CD4-positive, CD25-positive, alpha-beta regulatory T cell (primary cell): Measurements from ENCODE around the gene NDUFAB1. TPM values are rescaled to one million over a fixed set of nuclear protein-coding genes. Genes with fewer than 3 reads are reported as not detected.

Experiments used
- ATAC-seq, 2 donors: fragments of 150-1000 bp; cut with Tn5 transposase; one replicate each; pipeline ENCODE4 v1.10.0; 2021; ENCODE audit warnings: low read depth in 2 of 2, moderate number of reproducible peaks in 2 of 2, moderate library complexity in 1 of 2
- DNase-seq, 3 donors: peaks; one replicate each; pipeline versions ENCODE4 v3.0.0 to v3.0.0-alpha.2; 2012 to 2022; ENCODE audit warnings: mixed read lengths in 1 of 3
- H3K27ac ChIP-seq: one replicate; pipeline ENCODE4 v1.7.0; 2013; ENCODE audit warnings: mild to moderate bottlenecking, low read length; ENCODE audit not compliant: insufficient read depth, poor library complexity, severe bottlenecking
- H3K27me3 ChIP-seq: one replicate; pipeline ENCODE4 v1.7.0; 2013; ENCODE audit warnings: low read length; ENCODE audit not compliant: control insufficient read depth, insufficient read depth
- H3K36me3 ChIP-seq: one replicate; pipeline ENCODE4 v1.7.0; 2013; ENCODE audit warnings: mild to moderate bottlenecking, low read length, moderate library complexity; ENCODE audit not compliant: control insufficient read depth, insufficient read depth
- H3K4me1 ChIP-seq: 2 replicates; pipeline ENCODE4 v1.7.0; 2013; ENCODE audit warnings: mild to moderate bottlenecking, low read length; ENCODE audit not compliant: insufficient read depth, control insufficient read depth, poor library complexity, severe bottlenecking
- H3K4me3 ChIP-seq: one replicate; pipeline ENCODE4 v1.7.0; 2013; ENCODE audit warnings: low read depth, mild to moderate bottlenecking, low read length, moderate library complexity
- H3K9me3 ChIP-seq, 2 experiments: 1 replicate in 1 of 2; 2 replicates in 1 of 2; pipeline ENCODE4 v1.7.0; 2013; ENCODE audit warnings: low read length in 2 of 2, mild to moderate bottlenecking in 1 of 2, moderate library complexity in 1 of 2; ENCODE audit not compliant: control insufficient read depth in 2 of 2
- H3K27ac Mint-ChIP-seq, 3 donors: one replicate each; pipeline ENCODE4 v1.8.0; 2020 to 2022; ENCODE audit warnings: mild to moderate bottlenecking in 3 of 3, mixed read lengths in 3 of 3, moderate library complexity in 2 of 3
- H3K27me3 Mint-ChIP-seq: one replicate; pipeline ENCODE4 v1.8.0; 2022; ENCODE audit warnings: mild to moderate bottlenecking, mixed read lengths
- H3K36me3 Mint-ChIP-seq: one replicate; pipeline ENCODE4 v1.8.0; 2020; ENCODE audit warnings: mixed read lengths
- H3K4me1 Mint-ChIP-seq, 4 donors: one replicate each; pipeline ENCODE4 v1.8.0; 2020 to 2022; ENCODE audit warnings: mixed read lengths in 4 of 4, mild to moderate bottlenecking in 1 of 4
- H3K4me3 Mint-ChIP-seq, 4 donors: one replicate each; pipeline ENCODE4 v1.8.0; 2020 to 2022; ENCODE audit warnings: mild to moderate bottlenecking in 4 of 4, mixed read lengths in 4 of 4, moderate library complexity in 3 of 4
- H3K9me3 Mint-ChIP-seq, 7 donors: one replicate each; pipeline ENCODE4 v1.8.0; 2020 to 2022; ENCODE audit warnings: mixed read lengths in 7 of 7, mild to moderate bottlenecking in 3 of 7, moderate library complexity in 2 of 7
- polyA plus RNA-seq, 4 donors: library from polyadenylated mRNA; unstranded; fragments of 300-500 nt; fragmentation: Illumina TruSeq; gene quantifications; one replicate each; pipeline ENCODE4 v1.2.3, GENCODE V29; 2021
- total RNA-seq: library from RNA; stranded (reverse); gene quantifications from one replicate; pipeline ENCODE4 v1.2.3, GENCODE V29; 2022

NDUFAB1 gene
- total and polyA plus RNA-seq, 5 donors from 2014 or later, result 27.8 to 233 (median 212) TPM

DNA sequence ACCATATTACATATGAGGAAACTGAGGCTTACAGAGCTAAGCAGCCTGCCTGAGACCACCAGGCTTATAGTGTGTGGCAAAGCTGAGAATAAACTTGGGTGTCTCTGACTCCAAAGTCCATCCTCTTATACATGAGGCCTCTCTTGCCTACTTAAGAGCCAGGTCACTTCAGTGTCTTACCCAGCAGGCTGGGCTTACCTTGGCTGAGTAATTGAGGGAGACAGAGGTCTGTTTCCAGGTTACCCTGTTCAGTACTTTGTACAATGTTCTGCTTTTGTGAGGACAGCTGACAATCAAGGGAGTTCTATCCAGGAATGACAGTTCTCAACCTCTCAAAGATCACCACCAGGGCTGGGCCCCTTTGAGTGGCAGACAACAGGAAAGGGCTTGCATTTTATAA, 14.4 kb downstream of the NDUFAB1 start:
- Histone ChIP-seq H3K27ac (no peak overlapping the region), H3K4me1 (no peaks in the 10 kb centered on the region), H3K9me3 (no peaks in the 10 kb centered on the region), H3K27me3 (no peaks in the 10 kb centered on the region), H3K36me3 (peaks cover 44% of the 10 kb centered on the region), H3K4me3 (no peak overlapping the region)
- Mint-ChIP-seq H3K36me3 (peaks cover 24% of the 10 kb centered on the region), H3K9me3 (peaks cover 0 to 1% (median 0%) of the 10 kb centered on the region in 7 donors), H3K27me3 (no peaks in the 10 kb centered on the region), H3K4me3 (no peak overlapping the region), H3K4me1 (no peaks in the 10 kb centered on the region), H3K27ac (no peak overlapping the region)
- ATAC-seq (no peak), DNase-seq (no peak)

DNA sequence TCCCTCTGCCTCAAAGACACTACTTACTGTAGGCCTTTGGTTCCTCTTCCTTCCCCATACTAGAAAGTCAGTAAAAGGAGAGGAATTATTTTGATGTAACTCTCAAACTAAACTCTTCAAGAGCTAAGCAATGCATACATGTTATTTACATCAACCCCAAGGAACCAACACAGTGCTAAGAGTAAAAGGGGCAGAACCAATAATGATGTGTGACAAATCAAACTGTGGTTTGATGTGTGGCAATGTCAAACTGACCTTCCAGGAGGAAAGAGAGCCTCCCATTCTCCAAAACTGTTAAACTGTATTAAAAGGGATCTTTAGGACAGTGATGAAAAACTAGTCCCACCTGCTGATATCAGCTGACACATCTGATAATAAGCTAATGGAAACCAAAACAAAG, 15.7 kb downstream of the NDUFAB1 start:
- Histone ChIP-seq H3K27ac (no peak overlapping the region), H3K4me3 (no peak overlapping the region), H3K4me1 (no peaks in the 10 kb centered on the region), H3K36me3 (peaks cover 35% of the 10 kb centered on the region), H3K27me3 (no peaks in the 10 kb centered on the region), H3K9me3 (no peaks in the 10 kb centered on the region)
- Mint-ChIP-seq H3K4me3 (no peak overlapping the region), H3K4me1 (no peaks in the 10 kb centered on the region), H3K27ac (no peak overlapping the region), H3K36me3 (peaks cover 27% of the 10 kb centered on the region), H3K27me3 (no peaks in the 10 kb centered on the region), H3K9me3 (peaks cover 0 to 1% (median 0%) of the 10 kb centered on the region in 7 donors)
- no peak for ATAC-seq
- no peak for DNase-seq

DNA sequence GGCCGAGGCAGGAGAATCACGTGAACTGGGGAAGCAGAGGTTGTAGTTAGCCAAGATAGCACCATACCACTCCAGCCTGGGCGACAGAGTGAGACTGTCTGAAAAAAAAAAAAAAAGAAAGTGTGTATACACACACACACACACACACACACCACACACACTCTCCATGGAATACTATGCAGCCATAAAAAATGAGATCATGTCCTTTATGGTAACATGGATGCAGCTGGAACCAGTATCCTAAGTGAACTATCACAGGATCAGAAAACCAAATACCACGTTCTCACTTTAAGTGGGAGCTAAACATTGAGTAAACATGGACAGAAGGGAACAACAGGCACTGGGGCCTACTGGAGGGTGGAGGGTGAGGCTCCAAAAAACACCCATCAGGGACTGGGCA, 16.7 kb downstream of the NDUFAB1 start:
- Histone ChIP-seq H3K36me3 (peaks cover 28% of the 10 kb centered on the region), H3K4me1 (no peaks in the 10 kb centered on the region), H3K4me3 (no peak overlapping the region), H3K27ac (no peak overlapping the region), H3K9me3 (no peaks in the 10 kb centered on the region), H3K27me3 (no peaks in the 10 kb centered on the region)
- no peak for ATAC-seq
- H3K4me3 Mint-ChIP-seq, result no peak overlapping the region
- H3K4me1 Mint-ChIP-seq, result no peaks in the 10 kb centered on the region
- H3K9me3 Mint-ChIP-seq, result peaks cover 0 to 1% (median 0%) of the 10 kb centered on the region in 7 donors
- H3K27ac Mint-ChIP-seq, result no peak overlapping the region
- DNase-seq, result no peak
- peaks cover 27% of the 10 kb centered on the region for H3K36me3 Mint-ChIP-seq
- H3K27me3 Mint-ChIP-seq, result no peaks in the 10 kb centered on the region

DNA sequence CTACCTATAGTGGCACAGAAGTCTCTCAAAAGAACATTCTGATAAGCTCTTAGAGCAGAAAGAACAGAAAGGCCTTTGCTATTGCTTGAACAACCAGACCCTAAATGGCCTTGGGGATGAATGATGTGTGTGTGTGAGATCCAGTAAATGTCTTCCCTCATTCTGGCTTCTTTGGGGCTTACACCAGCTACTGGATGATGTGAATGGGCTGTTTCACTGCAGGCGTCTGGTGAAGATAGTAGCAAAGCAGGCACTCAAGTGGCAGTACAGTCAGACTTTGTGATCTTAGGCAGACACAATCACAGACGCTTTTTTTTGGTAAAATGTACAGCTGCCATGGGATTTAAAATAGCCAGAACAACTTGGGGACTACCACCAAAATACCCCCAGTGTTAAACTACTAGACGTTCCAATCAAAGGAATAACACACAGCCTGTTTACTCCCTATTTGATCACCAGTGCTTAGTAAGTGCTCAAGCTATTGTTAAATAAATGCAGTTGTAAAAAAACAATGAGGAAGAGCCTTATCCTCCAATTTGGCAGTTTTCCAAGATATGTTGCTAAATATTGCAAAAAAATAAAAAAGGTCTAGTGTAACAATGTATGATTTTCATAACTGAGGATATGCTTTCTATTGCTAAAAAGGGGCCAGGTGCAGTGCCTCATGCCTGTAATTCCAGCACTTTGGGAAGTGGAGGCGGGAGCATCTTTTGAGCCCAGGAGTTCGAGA, 17.9 kb downstream of the NDUFAB1 start:
- no peaks in the 10 kb centered on the region for H3K27me3 Mint-ChIP-seq
- H3K9me3 ChIP-seq, result no peaks in the 10 kb centered on the region
- H3K36me3 Mint-ChIP-seq, result peaks cover 25% of the 10 kb centered on the region
- H3K27me3 ChIP-seq, result no peaks in the 10 kb centered on the region
- DNase-seq, result no peak
- H3K4me1 ChIP-seq, result no peaks in the 10 kb centered on the region
- peaks cover 0 to 4% (median 0%) of the 10 kb centered on the region in 4 donors for H3K4me1 Mint-ChIP-seq
- H3K27ac ChIP-seq, result no peak overlapping the region
- peaks cover 0 to 1% (median 0%) of the 10 kb centered on the region in 7 donors for H3K9me3 Mint-ChIP-seq
- no peak overlapping the region for H3K4me3 Mint-ChIP-seq
- H3K27ac Mint-ChIP-seq, result no peak overlapping the region
- H3K36me3 ChIP-seq, result peaks cover 32% of the 10 kb centered on the region
- no peak overlapping the region for H3K4me3 ChIP-seq
- no peak for ATAC-seq

DNA sequence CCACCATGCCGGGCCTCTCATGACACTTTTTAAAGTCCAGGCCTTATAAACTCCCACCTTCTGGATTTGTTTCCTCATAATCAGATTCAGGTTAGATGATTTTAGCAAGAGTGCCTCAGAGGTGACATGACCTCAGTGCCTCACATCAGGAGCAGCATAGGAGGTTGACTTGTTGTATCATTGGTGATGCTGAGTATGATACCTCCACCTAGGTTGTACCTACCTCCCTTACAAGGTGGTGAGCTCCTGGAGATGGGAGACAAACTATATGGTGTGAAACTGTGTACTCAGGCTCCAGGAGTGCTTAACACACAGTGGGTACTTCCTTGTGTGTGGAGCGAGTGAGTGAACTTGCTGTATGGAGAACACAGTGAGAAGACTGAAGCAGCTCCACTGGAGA, 18.6 kb downstream of the NDUFAB1 start:
- Histone ChIP-seq H3K27me3 (no peaks in the 10 kb centered on the region), H3K4me3 (no peak overlapping the region), H3K36me3 (peaks cover 40% of the 10 kb centered on the region), H3K4me1 (no peaks in the 10 kb centered on the region), H3K9me3 (no peaks in the 10 kb centered on the region), H3K27ac (no peak overlapping the region)
- peaks cover 0 to 4% (median 0%) of the 10 kb centered on the region in 4 donors for H3K4me1 Mint-ChIP-seq
- DNase-seq (no peak), ATAC-seq (no peak)
- no peak overlapping the region for H3K27ac Mint-ChIP-seq
- peaks cover 0 to 1% (median 0%) of the 10 kb centered on the region in 7 donors for H3K9me3 Mint-ChIP-seq
- no peak overlapping the region for H3K4me3 Mint-ChIP-seq
- peaks cover 25% of the 10 kb centered on the region for H3K36me3 Mint-ChIP-seq
- no peaks in the 10 kb centered on the region for H3K27me3 Mint-ChIP-seq

DNA sequence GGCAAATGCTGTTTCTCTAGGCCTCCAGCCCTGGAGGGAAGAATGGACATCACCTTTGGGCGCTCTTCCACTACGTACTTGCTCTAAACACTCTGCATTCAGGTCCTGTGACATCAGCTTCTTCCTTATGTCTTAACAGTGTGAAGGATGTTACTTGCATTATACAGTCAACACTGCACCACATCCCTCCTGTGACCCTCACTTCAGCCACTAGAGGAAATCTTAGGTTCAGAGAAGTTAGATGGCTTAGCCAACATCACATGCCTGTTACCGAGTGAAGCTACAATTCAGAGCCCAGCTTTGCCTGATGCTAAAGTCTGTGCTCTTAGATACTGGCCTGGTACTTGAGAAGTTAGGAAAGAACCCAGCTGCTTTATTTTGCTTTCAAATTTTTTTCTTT, 20.3 kb downstream of the NDUFAB1 start:
- no peaks in the 10 kb centered on the region for H3K27me3 Mint-ChIP-seq
- peaks cover 23% of the 10 kb centered on the region for H3K36me3 Mint-ChIP-seq
- H3K27ac Mint-ChIP-seq, result peak overlapping the region in 1 of 3 donors; percentile 76
- no peaks in the 10 kb centered on the region for H3K27me3 ChIP-seq
- ATAC-seq, result no peak
- peaks cover 0 to 4% (median 2%) of the 10 kb centered on the region in 4 donors for H3K4me1 Mint-ChIP-seq
- DNase-seq, result peak in 1 of 3 donors; percentile 7
- H3K4me3 Mint-ChIP-seq, result no peak overlapping the region
- peaks cover 46% of the 10 kb centered on the region for H3K36me3 ChIP-seq
- no peak overlapping the region for H3K27ac ChIP-seq
- no peaks in the 10 kb centered on the region for H3K9me3 ChIP-seq
- H3K4me1 ChIP-seq, result no peaks in the 10 kb centered on the region
- no peak overlapping the region for H3K4me3 ChIP-seq
- peaks cover 0 to 1% (median 0%) of the 10 kb centered on the region in 7 donors for H3K9me3 Mint-ChIP-seq

DNA sequence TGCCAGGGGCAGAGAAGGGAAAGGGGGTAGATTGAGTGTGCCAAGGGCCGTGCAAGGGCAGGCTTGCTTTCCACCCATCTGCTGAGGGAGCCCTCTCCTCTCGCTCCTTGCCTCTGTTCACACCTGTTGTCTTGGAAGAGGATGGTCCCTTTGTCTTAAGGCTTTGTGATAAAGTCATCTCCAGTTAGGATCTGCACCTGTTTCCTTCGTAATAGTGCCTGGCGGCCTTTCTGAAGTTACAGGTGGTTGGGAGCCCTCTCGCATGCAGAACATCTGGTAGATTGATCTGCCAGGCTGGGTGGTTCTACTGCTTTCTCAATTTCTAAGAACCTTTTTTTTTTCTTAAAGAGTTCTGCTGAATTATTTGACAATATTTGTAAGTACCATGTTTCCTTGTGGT, 22.3 kb downstream of the NDUFAB1 start:
- H3K4me1 ChIP-seq, result no peaks in the 10 kb centered on the region
- Mint-ChIP-seq H3K36me3 (peaks cover 22% of the 10 kb centered on the region), H3K27me3 (no peaks in the 10 kb centered on the region), H3K4me1 (peaks cover 0 to 4% (median 2%) of the 10 kb centered on the region in 4 donors), H3K4me3 (no peak overlapping the region), H3K9me3 (no peaks in the 10 kb centered on the region), H3K27ac (peak overlapping the region in 1 of 3 donors; percentile 7)
- no peaks in the 10 kb centered on the region for H3K27me3 ChIP-seq
- ATAC-seq, result no peak
- no peak overlapping the region for H3K27ac ChIP-seq
- H3K9me3 ChIP-seq, result no peaks in the 10 kb centered on the region
- peaks cover 53% of the 10 kb centered on the region for H3K36me3 ChIP-seq
- H3K4me3 ChIP-seq, result no peak overlapping the region
- DNase-seq, result no peak

DNA sequence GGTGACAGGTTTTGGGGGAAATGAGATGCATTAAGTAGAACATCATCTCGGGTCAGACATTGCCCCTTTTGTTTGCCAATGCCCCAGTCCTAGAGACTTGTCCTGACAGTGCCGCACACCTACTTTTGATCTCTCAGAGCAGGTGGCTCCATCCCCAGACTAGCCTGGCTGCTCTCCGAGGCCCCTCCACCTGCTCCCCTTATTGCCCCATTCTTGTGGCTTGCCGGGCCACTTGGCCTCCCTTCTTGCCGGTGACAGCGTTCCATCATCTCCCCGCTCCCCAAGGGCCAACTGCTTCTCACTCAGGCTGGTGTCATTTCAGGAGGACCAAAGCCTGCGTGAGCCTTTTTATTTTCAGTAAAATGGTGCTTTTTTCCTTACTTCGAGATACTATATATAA, 23.7 kb downstream of the NDUFAB1 start:
- no peaks in the 10 kb centered on the region for H3K27me3 ChIP-seq
- H3K27me3 Mint-ChIP-seq, result no peaks in the 10 kb centered on the region
- H3K36me3 Mint-ChIP-seq, result peaks cover 24% of the 10 kb centered on the region
- DNase-seq (no peak), ATAC-seq (no peak)
- H3K4me1 Mint-ChIP-seq, result peaks cover 0 to 4% (median 2%) of the 10 kb centered on the region in 4 donors
- H3K27ac ChIP-seq, result no peak overlapping the region
- H3K27ac Mint-ChIP-seq, result no peak overlapping the region
- H3K4me3 Mint-ChIP-seq, result no peak overlapping the region
- no peaks in the 10 kb centered on the region for H3K9me3 Mint-ChIP-seq
- H3K4me3 ChIP-seq, result no peak overlapping the region
- H3K4me1 ChIP-seq, result no peaks in the 10 kb centered on the region
- H3K36me3 ChIP-seq, result peaks cover 66% of the 10 kb centered on the region
- no peaks in the 10 kb centered on the region for H3K9me3 ChIP-seq
